Measurements from ENCODE around the gene ISL2. TPM values are rescaled to one million over a fixed set of nuclear protein-coding genes. Genes with fewer than 3 reads are reported as not detected.

The ISL2 gene
- total and polyA plus RNA-seq, 9 of the 15 experiments (the other 6 are each of a cell fraction or from before 2014, with no cell fraction given), result 0.15 to 23.7 (median 4.0) TPM

DNA sequence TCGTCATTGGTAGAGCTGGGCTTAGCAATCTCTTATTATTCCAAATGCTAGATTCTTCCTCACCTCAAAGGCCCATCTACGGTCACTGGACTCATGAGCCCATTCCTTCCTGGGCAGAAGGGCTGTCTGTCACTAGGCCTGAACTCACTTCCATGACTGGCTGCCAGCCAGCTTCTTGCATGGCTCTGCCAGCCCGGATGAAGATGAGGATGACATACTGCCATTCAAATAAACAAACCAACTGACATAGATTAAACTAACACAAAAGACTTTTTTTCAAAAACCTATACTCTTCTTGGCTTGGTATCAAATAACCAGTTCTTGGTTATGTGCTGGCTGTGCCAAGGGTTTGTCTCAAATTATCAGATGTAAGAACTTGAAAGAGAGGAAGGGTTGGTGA, 23.8 kb downstream of the ISL2 start:
- no peak overlapping the region for H3K4me3 ChIP-seq
- TF ChIP-seq RB1 (IDR thresholded peaks at IDR 0.05; ENCODE audit: low read depth), result no peak
- TF ChIP-seq ZBTB7A (IDR thresholded peaks at IDR 0.05; ENCODE audit: borderline replicate concordance, control insufficient read depth, low read depth, low read length), result no peak
- TF ChIP-seq, protein P1, sequence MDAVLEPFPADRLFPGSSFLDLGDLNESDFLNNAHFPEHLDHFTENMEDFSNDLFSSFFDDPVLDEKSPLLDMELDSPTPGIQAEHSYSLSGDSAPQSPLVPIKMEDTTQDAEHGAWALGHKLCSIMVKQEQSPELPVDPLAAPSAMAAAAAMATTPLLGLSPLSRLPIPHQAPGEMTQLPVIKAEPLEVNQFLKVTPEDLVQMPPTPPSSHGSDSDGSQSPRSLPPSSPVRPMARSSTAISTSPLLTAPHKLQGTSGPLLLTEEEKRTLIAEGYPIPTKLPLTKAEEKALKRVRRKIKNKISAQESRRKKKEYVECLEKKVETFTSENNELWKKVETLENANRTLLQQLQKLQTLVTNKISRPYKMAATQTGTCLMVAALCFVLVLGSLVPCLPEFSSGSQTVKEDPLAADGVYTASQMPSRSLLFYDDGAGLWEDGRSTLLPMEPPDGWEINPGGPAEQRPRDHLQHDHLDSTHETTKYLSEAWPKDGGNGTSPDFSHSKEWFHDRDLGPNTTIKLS (IDR thresholded peaks at IDR 0.05; ENCODE audit: borderline replicate concordance, low read depth), result no peak
- TF ChIP-seq ILF3 (IDR thresholded peaks at IDR 0.05; ENCODE audit: borderline replicate concordance), result no peak
- TF ChIP-seq ESRRA (IDR thresholded peaks at IDR 0.05; ENCODE audit: borderline replicate concordance, low read depth), result no peak
- no peak for TF ChIP-seq NELFE (IDR thresholded peaks at IDR 0.05; ENCODE audit: insufficient read depth, insufficient read length)
- no peak for TF ChIP-seq RCOR1 (IDR thresholded peaks at IDR 0.05; ENCODE audit: borderline replicate concordance in 1 of 2, low read depth in 2 of 2, low read length in 2 of 2)
- TF ChIP-seq NFE2 (IDR thresholded peaks at IDR 0.05; ENCODE audit: low read depth), result no peak
- TF ChIP-seq, protein P2, sequence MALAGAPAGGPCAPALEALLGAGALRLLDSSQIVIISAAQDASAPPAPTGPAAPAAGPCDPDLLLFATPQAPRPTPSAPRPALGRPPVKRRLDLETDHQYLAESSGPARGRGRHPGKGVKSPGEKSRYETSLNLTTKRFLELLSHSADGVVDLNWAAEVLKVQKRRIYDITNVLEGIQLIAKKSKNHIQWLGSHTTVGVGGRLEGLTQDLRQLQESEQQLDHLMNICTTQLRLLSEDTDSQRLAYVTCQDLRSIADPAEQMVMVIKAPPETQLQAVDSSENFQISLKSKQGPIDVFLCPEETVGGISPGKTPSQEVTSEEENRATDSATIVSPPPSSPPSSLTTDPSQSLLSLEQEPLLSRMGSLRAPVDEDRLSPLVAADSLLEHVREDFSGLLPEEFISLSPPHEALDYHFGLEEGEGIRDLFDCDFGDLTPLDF (CRISPR knock-in tag; IDR thresholded peaks at IDR 0.05), result no peak
- TF ChIP-seq ZNF175 (CRISPR knock-in tag; IDR thresholded peaks at IDR 0.05; ENCODE audit: low read depth), result no peak
- TF ChIP-seq, protein P3, sequence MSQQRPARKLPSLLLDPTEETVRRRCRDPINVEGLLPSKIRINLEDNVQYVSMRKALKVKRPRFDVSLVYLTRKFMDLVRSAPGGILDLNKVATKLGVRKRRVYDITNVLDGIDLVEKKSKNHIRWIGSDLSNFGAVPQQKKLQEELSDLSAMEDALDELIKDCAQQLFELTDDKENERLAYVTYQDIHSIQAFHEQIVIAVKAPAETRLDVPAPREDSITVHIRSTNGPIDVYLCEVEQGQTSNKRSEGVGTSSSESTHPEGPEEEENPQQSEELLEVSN (IDR thresholded peaks at IDR 0.05; ENCODE audit: borderline replicate concordance in 1 of 2, extremely low read depth in 1 of 2, insufficient read depth in 1 of 2, insufficient read length in 1 of 2, low read depth in 1 of 2, low read length in 1 of 2, poor library complexity in 1 of 2, severe bottlenecking in 1 of 2), result no peak
- TF ChIP-seq EZH2 (IDR thresholded peaks at IDR 0.05; ENCODE audit: borderline replicate concordance, low read depth, low read length), result no peak
- TF ChIP-seq ZNF253 (CRISPR knock-in tag; conservative IDR thresholded peaks at IDR 0.05), result no peak
- TF ChIP-seq ZNF583 (CRISPR knock-in tag; IDR thresholded peaks at IDR 0.05), result no peak
- TF ChIP-seq BCL6 (CRISPR knock-in tag; IDR thresholded peaks at IDR 0.05), result no peak
- TF ChIP-seq ASH1L (IDR thresholded peaks at IDR 0.05; ENCODE audit: borderline replicate concordance, low read depth, partially characterized antibody), result no peak
- TF ChIP-seq, protein P4, sequence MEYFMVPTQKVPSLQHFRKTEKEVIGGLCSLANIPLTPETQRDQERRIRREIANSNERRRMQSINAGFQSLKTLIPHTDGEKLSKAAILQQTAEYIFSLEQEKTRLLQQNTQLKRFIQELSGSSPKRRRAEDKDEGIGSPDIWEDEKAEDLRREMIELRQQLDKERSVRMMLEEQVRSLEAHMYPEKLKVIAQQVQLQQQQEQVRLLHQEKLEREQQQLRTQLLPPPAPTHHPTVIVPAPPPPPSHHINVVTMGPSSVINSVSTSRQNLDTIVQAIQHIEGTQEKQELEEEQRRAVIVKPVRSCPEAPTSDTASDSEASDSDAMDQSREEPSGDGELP (CRISPR knock-in tag; IDR thresholded peaks at IDR 0.05; ENCODE audit: borderline replicate concordance), result no peak
- H3K27ac ChIP-seq (ENCODE audit: extremely low read depth, low read depth, low read length), result no peak overlapping the region
- no peaks in the 10 kb centered on the region for H3K79me2 ChIP-seq (ENCODE audit: control insufficient read depth, insufficient read depth, low read length)
- CTCF ChIA-PET (ENCODE audit: low intra/inter-chr PET ratio), result no interaction called here
- no peaks in the 10 kb centered on the region for H4K20me1 ChIP-seq (replicated peaks; ENCODE audit: control insufficient read depth, insufficient read depth, low read length)
- no TSS peak for BruUV-seq (replicated peaks)
- ATAC-seq, result no peak
- no peaks in the 10 kb centered on the region for H3K9me1 ChIP-seq (ENCODE audit: control insufficient read depth, insufficient read depth, low read length)
- peaks cover 2 to 20% of the 10 kb centered on the region in 2 experiments; a peak in 3 of 5 replicates for H3K27me3 ChIP-seq (ENCODE audit: control insufficient read depth in 2 of 2, insufficient read depth in 2 of 2, low read length in 2 of 2)
- 0% methylated on average over 3 of the region's 3 CpGs for WGBS (ENCODE audit: insufficient coverage, low coverage, missing lambda C conversion rate)
- no peak overlapping the region for H3K9ac ChIP-seq (ENCODE audit: insufficient read depth in 1 of 2, low read depth in 2 of 2, low read length in 2 of 2)
- no peaks in the 10 kb centered on the region for H3K4me1 ChIP-seq (replicated peaks in 1 of 2; ENCODE audit: control insufficient read depth in 2 of 2, insufficient read depth in 2 of 2, low read length in 2 of 2)
- intact Hi-C loops (cut with micrococcal nuclease), result no loop called here
- H3K36me3 ChIP-seq (ENCODE audit: control insufficient read depth, insufficient read depth, low read length), result no peaks in the 10 kb centered on the region
- H3K4me2 ChIP-seq (ENCODE audit: insufficient read depth, low read length), result no peak overlapping the region
- H2AFZ ChIP-seq (ENCODE audit: low read depth, low read length), result no peak overlapping the region
- in situ Hi-C loops (cut with MboI), result no loop called here
- FAIRE-seq, result no peak
- H3K9me3 ChIP-seq (replicated peaks; ENCODE audit: control insufficient read depth, insufficient read depth, low read depth, low read length), result no peaks in the 10 kb centered on the region
- POLR2A ChIA-PET, result interaction anchor here (0.6 kb wide), 1 partner anchor 549 kb away, joined by 3 read pairs; no protein-coding TSS in a partner anchor
- DNase-seq (ENCODE audit: extremely low read depth in 1 of 4, low spot score in 3 of 4), result no peak
